ENCODE results near the gene CYTH4. TPM values are rescaled to one million over a fixed set of nuclear protein-coding genes. Genes with fewer than 3 reads are reported as not detected.

CYTH4 gene
- total and polyA plus RNA-seq, 12 donors, result 4.7 to 80.7 (median 22.1) TPM

GRCh38 chr22:37253126-37253660, 29.1 kb upstream of the CYTH4 start:
- 57 to 70% (median 64%) methylated on average over 7 of the region's 7 CpGs for WGBS, 4 donors
- H3K4me3 ChIP-seq, result no peak overlapping the region
- no peaks in the 10 kb centered on the region for H3K4me1 ChIP-seq (replicated peaks in 1 of 2)
- intact Hi-C loops (cut with DNase I), result no loop called here
- DNase-seq, result peak in 1 of 7 donors; percentile 3
- no peak overlapping the region for H3K27ac ChIP-seq
- H3K9me3 ChIP-seq (replicated peaks in 1 of 3), result no peaks in the 10 kb centered on the region
- TF ChIP-seq CTCF (IDR thresholded peaks at IDR 0.05) (no peak), POLR2A (IDR thresholded peaks at IDR 0.05) (no peak)
- H3K36me3 ChIP-seq (replicated peaks in 1 of 2), result no peaks in the 10 kb centered on the region
- H3K27me3 ChIP-seq, result peaks cover 3% of the 10 kb centered on the region

GRCh38 chr22:37254209-37254866, 28.0 kb upstream of the CYTH4 start:
- Histone ChIP-seq H3K27ac (no peak overlapping the region), H3K9me3 (replicated peaks in 1 of 3) (no peaks in the 10 kb centered on the region), H3K4me1 (replicated peaks in 1 of 2) (no peaks in the 10 kb centered on the region), H3K27me3 (peaks cover 9% of the 10 kb centered on the region), H3K4me3 (no peak overlapping the region), H3K36me3 (replicated peaks in 1 of 2) (no peaks in the 10 kb centered on the region)
- intact Hi-C loops (cut with DNase I), result no loop called here
- DNase-seq, result peak in 1 of 7 donors; percentile 16
- no peak for TF ChIP-seq POLR2A (IDR thresholded peaks at IDR 0.05)
- no peak for TF ChIP-seq CTCF (IDR thresholded peaks at IDR 0.05)
- 66 to 74% (median 71%) methylated on average over 5 of the region's 5 CpGs for WGBS, 4 donors

- no peak for TF ChIP-seq POLR2A (IDR thresholded peaks at IDR 0.05)
- no peak for TF ChIP-seq CTCF (IDR thresholded peaks at IDR 0.05)
- no peak for DNase-seq
Measured at GRCh38 chr22:37254867-37255233, 27.5 kb upstream of the CYTH4 start.

GRCh38 chr22:37255558-37256006, 26.7 kb upstream of the CYTH4 start:
- Histone ChIP-seq H3K9me3 (replicated peaks in 1 of 3) (no peaks in the 10 kb centered on the region), H3K27ac (no peak overlapping the region), H3K4me1 (replicated peaks in 1 of 2) (no peaks in the 10 kb centered on the region), H3K27me3 (peaks cover 6% of the 10 kb centered on the region), H3K4me3 (no peak overlapping the region), H3K36me3 (replicated peaks in 1 of 2) (no peaks in the 10 kb centered on the region)
- no peak for DNase-seq
- TF ChIP-seq POLR2A (IDR thresholded peaks at IDR 0.05), result no peak
- TF ChIP-seq CTCF (IDR thresholded peaks at IDR 0.05), result no peak
- intact Hi-C loops (cut with DNase I), result no loop called here

More at GRCh38 chr22:37254867-37255233, 27.5 kb upstream of the CYTH4 start:
- Histone ChIP-seq H3K27me3 (peaks cover 7% of the 10 kb centered on the region), H3K4me3 (no peak overlapping the region), H3K36me3 (replicated peaks in 1 of 2) (no peaks in the 10 kb centered on the region), H3K9me3 (replicated peaks in 1 of 3) (no peaks in the 10 kb centered on the region), H3K4me1 (replicated peaks in 1 of 2) (no peaks in the 10 kb centered on the region), H3K27ac (no peak overlapping the region)
- intact Hi-C loops (cut with DNase I), result no loop called here
- WGBS, 4 donors, result 50 to 57% (median 52%) methylated on average over 5 of the region's 5 CpGs
